HepG2 (cell line): ENCODE results near the gene TSSK6. TPM values are rescaled to one million over a fixed set of nuclear protein-coding genes. Genes with fewer than 3 reads are reported as not detected.
A peak's percentile ranks its signal among the peaks of the same experiment; 100 is the strongest.

Experiments
- ATAC-seq: fragments of 200-7000 bp; cut with Tn5 transposase; 3 replicates; pipeline ENCODE4 v1.9.1; 2020; ENCODE audit warnings: mild to moderate bottlenecking, moderate library complexity
- BruUV-seq: library from RNA; stranded (reverse); fragments of 400-500 nt; replicated peaks from 2 replicates; lab custom pipeline; 2021; lab: Mats Ljungman, UMichigan
- CTCF ChIA-PET: fragments of 300-600 bp; formaldehyde crosslinking; extraction: SDS; loops from one replicate; lab custom pipeline; 2021; ENCODE audit warnings: low total read pairs, inconsistent platforms, low intra/inter-chr PET ratio; lab: Yijun Ruan, JAX
- POLR2A ChIA-PET: fragments of 350-600 bp; sonication (Branson Sonifier 250); formaldehyde crosslinking; loops from one replicate; lab custom pipeline; 2020; ENCODE audit warnings: antibody characterized with exemption, inconsistent platforms; lab: Yijun Ruan, JAX
- DNase-seq: peaks from one replicate; pipeline ENCODE4 v3.0.0-alpha.2; 2015; ENCODE audit warnings: low spot score
- FAIRE-seq: peaks from 3 replicates; lab custom pipeline; 2011; peaks lifted over from hg19 to GRCh38; lab: Jason Lieb, UNC
- H2AFZ ChIP-seq: one replicate; pipeline ENCODE4 v1.6.1; 2011; ENCODE audit warnings: low read length, inconsistent platforms
- H3K27ac ChIP-seq: fragments of 300-600 bp; 3 replicates; pipeline ENCODE4 v1.8.0; 2011; ENCODE audit warnings: mixed run types, mild to moderate bottlenecking, mixed read lengths, low read length, inconsistent platforms; ENCODE audit not compliant: insufficient read depth; ENCODE audit errors: extremely low read length
- H3K27me3 ChIP-seq, 2 experiments: fragments of 200-600 bp in 1 of 2; 2 replicates in 1 of 2; 3 replicates in 1 of 2; pipeline versions ENCODE4 v1.6.0 to v1.8.0; 2011; ENCODE audit warnings: low read length in 2 of 2, mild to moderate bottlenecking in 2 of 2, moderate library complexity in 2 of 2, inconsistent platforms in 1 of 2; ENCODE audit not compliant: insufficient read depth in 2 of 2, control insufficient read depth in 1 of 2
- H3K36me3 ChIP-seq, 2 experiments: fragments of 200-600 bp in 1 of 2; replicated peaks in 1 of 2; 2 replicates in 1 of 2; 3 replicates in 1 of 2; pipeline versions ENCODE4 v1.5.1 to v1.8.0; 2011; ENCODE audit warnings: low read length in 2 of 2, inconsistent platforms in 1 of 2; ENCODE audit not compliant: insufficient read depth in 2 of 2, control insufficient read depth in 1 of 2
- H3K4me1 ChIP-seq: 2 replicates; pipeline ENCODE4 v1.5.1; 2012; ENCODE audit warnings: low read length, inconsistent platforms; ENCODE audit not compliant: insufficient read depth
- H3K4me2 ChIP-seq: 2 replicates; pipeline ENCODE4 v1.6.0; 2011; ENCODE audit warnings: low read depth, low read length, inconsistent platforms
- H3K4me3 ChIP-seq, 3 experiments: fragments of 200-600 bp in 1 of 3; sonication (generic), shearing (Covaris generic) in 1 of 3; replicated peaks in 1 of 3; 2 replicates each; pipeline ENCODE4 v1.5.1; 2011 to 2016; ENCODE audit warnings: low read length in 3 of 3, inconsistent platforms in 2 of 3, low read depth in 2 of 3, mild to moderate bottlenecking in 2 of 3, control low read depth in 1 of 3, mixed read lengths in 1 of 3; ENCODE audit not compliant: insufficient read depth in 1 of 3
- H3K79me2 ChIP-seq: one replicate; pipeline ENCODE4 v1.6.1; 2011; ENCODE audit warnings: low read length, inconsistent platforms; ENCODE audit not compliant: insufficient read depth
- H3K9ac ChIP-seq: 2 replicates; pipeline ENCODE4 v1.6.0; 2011; ENCODE audit warnings: mild to moderate bottlenecking, low read depth, low read length, inconsistent platforms; ENCODE audit not compliant: insufficient read depth
- H3K9me3 ChIP-seq: 2 replicates; pipeline ENCODE4 v1.5.1; 2012; ENCODE audit warnings: mild to moderate bottlenecking, low read length
- H4K20me1 ChIP-seq: 2 replicates; pipeline ENCODE4 v1.6.0; 2011; ENCODE audit warnings: inconsistent platforms, mild to moderate bottlenecking, low read length, moderate library complexity; ENCODE audit not compliant: insufficient read depth
- CHCHD3 ChIP-seq: sonication (generic); formaldehyde crosslinking; IDR thresholded peaks from 2 replicates; pipeline ENCODE4 v1.8.0; 2022; ENCODE audit warnings: mild to moderate bottlenecking, missing genetic modification reagents, moderate library complexity
- CREB1 ChIP-seq, 2 experiments: fragments of 450-650 bp in 1 of 2; IDR thresholded peaks; 2 replicates each; pipeline ENCODE4 v1.6.1; 2016 to 2017; ENCODE audit warnings: control low read depth in 1 of 2, mild to moderate bottlenecking in 1 of 2, missing compliant biosample characterization in 1 of 2, missing genetic modification characterization in 1 of 2
- DNMT3B ChIP-seq: conservative IDR thresholded peaks from 2 replicates; pipeline ENCODE4 v1.6.1; 2016; ENCODE audit warnings: missing biosample characterization, control low read depth
- FOXM1 ChIP-seq: sonication (generic); formaldehyde crosslinking; IDR thresholded peaks from 2 replicates; pipeline ENCODE4 v1.5.0; 2020; ENCODE audit warnings: missing genetic modification reagents
- HNF1B ChIP-seq: sonication (generic); formaldehyde crosslinking; IDR thresholded peaks from 2 replicates; pipeline ENCODE4 v1.5.1; 2020; ENCODE audit warnings: mild to moderate bottlenecking, moderate library complexity, missing genetic modification reagents
- MAFF ChIP-seq: IDR thresholded peaks from 2 replicates; pipeline ENCODE4 v1.6.1; 2011; ENCODE audit warnings: low read depth, low read length, improper control_type of control experiment
- MAFK ChIP-seq, 2 experiments: IDR thresholded peaks in 1 of 2; conservative IDR thresholded peaks in 1 of 2; 2 replicates each; pipeline ENCODE4 v1.6.1; 2011; ENCODE audit warnings: improper control_type of control experiment in 2 of 2, low read length in 2 of 2
- MYPOP ChIP-seq: sonication (generic); formaldehyde crosslinking; IDR thresholded peaks from 2 replicates; pipeline ENCODE4 v1.8.1; 2023; ENCODE audit warnings: mild to moderate bottlenecking, moderate library complexity, missing genetic modification reagents
- SOX13 ChIP-seq, 3 experiments: fragments of 450-650 bp in 1 of 3; sonication (generic) in 1 of 3; formaldehyde crosslinking in 1 of 3; IDR thresholded peaks in 2 of 3; conservative IDR thresholded peaks in 1 of 3; 2 replicates each; pipeline versions ENCODE4 v1.5.0 to v1.6.1; 2016 to 2020; ENCODE audit warnings: antibody characterized with exemption in 1 of 3, mild to moderate bottlenecking in 1 of 3, missing compliant biosample characterization in 1 of 3, missing genetic modification reagents in 1 of 3, moderate library complexity in 1 of 3
- TEAD3 ChIP-seq: optimal IDR thresholded peaks from 2 replicates; pipeline ENCODE3; 2016; ENCODE audit warnings: borderline replicate concordance
- ZKSCAN1 ChIP-seq: fragments of 150-350 bp; IDR thresholded peaks from 2 replicates; pipeline ENCODE4 v1.6.1; 2014; ENCODE audit warnings: low read length
- ZNF24 ChIP-seq: fragments of 450-650 bp; IDR thresholded peaks from 2 replicates; pipeline ENCODE4 v1.6.1; 2017; ENCODE audit warnings: antibody characterized with exemption, mild to moderate bottlenecking
- ZNF367 ChIP-seq: sonication (generic); formaldehyde crosslinking; IDR thresholded peaks from 2 replicates; pipeline ENCODE4 v1.4.0; 2020; ENCODE audit warnings: missing genetic modification reagents, borderline replicate concordance
- ZNF552 ChIP-seq: sonication (generic); formaldehyde crosslinking; IDR thresholded peaks from 2 replicates; pipeline ENCODE4 v1.9.0; 2022; ENCODE audit warnings: missing genetic modification reagents, mild to moderate bottlenecking, borderline replicate concordance
- ZNF615 ChIP-seq: sonication (generic); formaldehyde crosslinking; IDR thresholded peaks from 2 replicates; pipeline ENCODE4 v1.5.0; 2020; ENCODE audit warnings: mild to moderate bottlenecking, missing genetic modification reagents, borderline replicate concordance
- ZNF749 ChIP-seq: sonication (generic); formaldehyde crosslinking; IDR thresholded peaks from 2 replicates; pipeline ENCODE4 v1.8.0; 2022; ENCODE audit warnings: mild to moderate bottlenecking, missing genetic modification reagents, moderate library complexity, borderline replicate concordance
- ZSCAN25 ChIP-seq: sonication (generic); formaldehyde crosslinking; IDR thresholded peaks from 2 replicates; pipeline ENCODE4 v1.8.0; 2022; ENCODE audit warnings: mild to moderate bottlenecking, missing genetic modification reagents
- ZSCAN31 ChIP-seq: sonication (generic); formaldehyde crosslinking; IDR thresholded peaks from 2 replicates; pipeline ENCODE4 v1.5.0; 2020; ENCODE audit warnings: low read depth, mild to moderate bottlenecking, missing genetic modification reagents
- WGBS: methylation state at CpG from one replicate; pipeline ENCODE4 v1.1.6; 2017; ENCODE audit warnings: low lambda C conversion rate; 5-methylcytosine and 5-hydroxymethylcytosine counted together
- in situ Hi-C: cut with HindIII; loops from 2 replicates; pipeline ENCODE4 v1.10.0; 2017; ENCODE audit warnings: low pct_unique_long_range_greater_than_20kb; ENCODE audit not compliant: extremely low pct_ligation_motif_present
- intact Hi-C: fragments of 100-400 bp; cut with micrococcal nuclease; formaldehyde crosslinking; loops from one replicate; pipeline ENCODE4 v1.10.0; 2022; ENCODE audit not compliant: unreplicated experiment
- polyA plus RNA-seq, 8 experiments: library from polyadenylated mRNA; depleted of rRNA in 3 of 8; stranded (reverse) in 7 of 8; unstranded in 1 of 8; fragments of >200 nt; fragmentation: Illumina TruSeq in 4 of 8; extraction: Trizol in 4 of 8; gene quantifications; 2 replicates each; pipeline versions ENCODE4 v1.2.1 to v1.2.3, GENCODE V29; 2011 to 2016; ENCODE audit warnings: low read depth in 4 of 8, missing spikeins in 1 of 8, mixed read lengths in 1 of 8; ENCODE audit not compliant: insufficient read depth in 1 of 8
- total RNA-seq, 5 experiments: library from RNA; depleted of rRNA; stranded (reverse); fragments of >200 nt; fragmentation: Illumina TruSeq; extraction: Trizol; gene quantifications; 2 replicates each; pipeline ENCODE4 v1.2.3, GENCODE V29; 2016; ENCODE audit warnings: low read depth in 1 of 5

The TSSK6 gene
- total and polyA plus RNA-seq, 2 of the 13 experiments (the other 11 are each of a cell fraction or from before 2014, with no cell fraction given) = 0.71 to 1.2 TPM

- TF ChIP-seq HNF1B (CRISPR knock-in tag) (no peak), CHCHD3 (no peak), ZSCAN31 (no peak), MAFK (conservative IDR thresholded peaks at IDR 0.05 in 1 of 2, IDR thresholded peaks at IDR 0.05 in 1 of 2; ENCODE audit: low read length in 2 of 2) (no peak), TEAD3 (CRISPR knock-in tag) (peak; percentile 60), ZNF24 (peak; percentile 76; the same call in 1 of the 2 replicates)
These were observed 27.1 kb downstream of the TSSK6 start (continued) for GRCh38 chr19:19487950-19488874.

GRCh38 chr19:19487077-19487949, 28.0 kb downstream of the TSSK6 start:
- 80% methylated on average over 1 of the region's 9 CpGs for WGBS
- Histone ChIP-seq H3K9ac (no peak overlapping the region), H4K20me1 (peaks cover 3% of the 10 kb centered on the region; the same call in 1 of the 2 replicates), H2AFZ (no peak overlapping the region), H3K4me1 (peaks cover 47% of the 10 kb centered on the region), H3K79me2 (peaks cover 6% of the 10 kb centered on the region), H3K4me3 (no peak overlapping the region), H3K9me3 (no peaks in the 10 kb centered on the region), H3K27me3 (no peaks in the 10 kb centered on the region), H3K4me2 (no peak overlapping the region), H3K36me3 (peaks cover 12 to 32% of the 10 kb centered on the region in 2 experiments; a peak in 4 of 5 replicates), H3K27ac (peak overlapping the region; percentile 4)
- ChIA-PET POLR2A (no interaction called here), CTCF (no interaction called here)
- no TSS peak for BruUV-seq
- FAIRE-seq (no peak), DNase-seq (no peak), ATAC-seq (no peak)
- in situ Hi-C loops = no loop called here
- intact Hi-C loops = loop anchor here (5.0 kb wide), 1 partner anchor 80 kb away; the partner anchor contains the start of gene GATAD2A
- TF ChIP-seq FOXM1 (CRISPR knock-in tag) (no peak), MYPOP (CRISPR knock-in tag) (no peak), ZNF749 (CRISPR knock-in tag) (no peak), SOX13 (IDR thresholded peaks at IDR 0.05) (no peak), SOX13 (CRISPR knock-in tag; conservative IDR thresholded peaks at IDR 0.05 in 1 of 2, IDR thresholded peaks at IDR 0.05 in 1 of 2) (no peak), ZKSCAN1 (no peak), DNMT3B (no peak), MAFF (no peak), ZNF615 (CRISPR knock-in tag) (no peak), ZNF552 (CRISPR knock-in tag) (no peak), ZNF367 (no peak), ZSCAN25 (no peak), CREB1 (IDR thresholded peaks at IDR 0.05) (no peak), CREB1 (CRISPR knock-in tag; IDR thresholded peaks at IDR 0.05) (no peak)
